ENCODE data around the gene HOXA9.

Gene HOXA9

DNA sequence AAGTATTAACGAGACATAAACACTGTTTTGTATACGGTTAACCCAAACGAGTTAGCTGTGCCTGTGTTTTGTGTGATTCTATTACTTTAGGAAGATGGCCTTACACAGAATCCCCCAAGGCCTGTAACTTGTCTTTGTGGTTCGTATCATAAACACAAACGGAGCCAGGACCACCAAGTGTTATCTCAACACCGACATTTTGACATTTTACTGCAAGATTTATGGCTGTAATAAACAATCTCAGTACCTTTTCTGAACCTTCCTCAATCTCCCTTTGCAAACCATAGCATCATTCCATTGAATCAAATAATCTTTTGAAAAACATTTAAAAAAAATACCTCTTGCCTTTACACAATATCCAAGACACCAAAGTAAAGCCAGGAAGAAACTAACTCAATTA, 32.4 kb downstream of the HOXA9 start:
- no peak overlapping the region for H3K27ac Mint-ChIP-seq
- H3K9me3 Mint-ChIP-seq = no peaks in the 10 kb centered on the region
- peaks cover 1% of the 10 kb centered on the region for H3K36me3 Mint-ChIP-seq (ENCODE audit: low read depth)
- H3K27me3 Mint-ChIP-seq (ENCODE audit: low read depth) = peaks cover 65% of the 10 kb centered on the region
- peaks cover 28% of the 10 kb centered on the region for H3K4me1 Mint-ChIP-seq (ENCODE audit: low read depth)
- H3K4me3 Mint-ChIP-seq = no peak overlapping the region

- H3K27me3 Mint-ChIP-seq (ENCODE audit: low read depth) = peaks cover 66% of the 10 kb centered on the region
Observed at GRCh38 chr7:27132214-27132613, 33.1 kb downstream of the HOXA9 start.

DNA sequence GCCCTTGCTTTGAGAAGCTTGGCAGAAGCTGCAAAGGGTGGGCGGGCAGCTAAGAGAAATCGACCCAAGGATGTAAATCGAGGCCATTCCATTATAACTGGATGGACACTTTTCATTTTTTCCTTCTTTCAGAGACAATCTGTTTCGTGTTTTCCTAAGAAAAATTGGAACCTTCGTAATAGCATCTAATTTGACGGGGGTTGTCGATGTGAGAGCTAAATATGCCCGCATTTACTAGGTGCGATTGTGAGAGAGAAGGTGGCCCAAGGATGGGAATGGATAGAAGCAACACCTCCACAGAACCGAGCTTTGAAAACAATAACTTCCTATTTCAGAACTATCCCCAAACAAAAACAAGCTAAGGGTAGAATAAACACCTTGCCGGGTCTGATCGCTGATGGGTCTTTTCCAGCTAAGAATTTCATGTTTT, 33.9 kb downstream of the HOXA9 start:
- Mint-ChIP-seq H3K9me3 (no peaks in the 10 kb centered on the region), H3K27me3 (ENCODE audit: low read depth) (peaks cover 71% of the 10 kb centered on the region), H3K4me3 (peak overlapping the region; percentile 40), H3K4me1 (ENCODE audit: low read depth) (peaks cover 27% of the 10 kb centered on the region), H3K36me3 (ENCODE audit: low read depth) (peaks cover 1% of the 10 kb centered on the region), H3K27ac (no peak overlapping the region)

More at GRCh38 chr7:27132214-27132613, 33.1 kb downstream of the HOXA9 start:
- no peak overlapping the region for H3K4me3 Mint-ChIP-seq
- H3K36me3 Mint-ChIP-seq (ENCODE audit: low read depth) = peaks cover 1% of the 10 kb centered on the region
- H3K27ac Mint-ChIP-seq = no peak overlapping the region
- H3K9me3 Mint-ChIP-seq = no peaks in the 10 kb centered on the region
- peaks cover 27% of the 10 kb centered on the region for H3K4me1 Mint-ChIP-seq (ENCODE audit: low read depth)

GRCh38 chr7:27130540-27131389, 34.6 kb downstream of the HOXA9 start, which contains the start of gene HOXA4:
Gene HOXA4 (minus strand): TSS chr7:27130757. CDS start chr7:27130733, 24 bp downstream.
- no peaks in the 10 kb centered on the region for H3K9me3 Mint-ChIP-seq
- H3K36me3 Mint-ChIP-seq (ENCODE audit: low read depth) = peaks cover 1% of the 10 kb centered on the region
- peak within 1 kb of the TSS; percentile 67 for H3K4me3 Mint-ChIP-seq
- H3K27me3 Mint-ChIP-seq (ENCODE audit: low read depth) = peaks cover 69% of the 10 kb centered on the region
- H3K27ac Mint-ChIP-seq = no peak within 1 kb of the TSS
- H3K4me1 Mint-ChIP-seq (ENCODE audit: low read depth) = peaks cover 22% of the 10 kb centered on the region

DNA sequence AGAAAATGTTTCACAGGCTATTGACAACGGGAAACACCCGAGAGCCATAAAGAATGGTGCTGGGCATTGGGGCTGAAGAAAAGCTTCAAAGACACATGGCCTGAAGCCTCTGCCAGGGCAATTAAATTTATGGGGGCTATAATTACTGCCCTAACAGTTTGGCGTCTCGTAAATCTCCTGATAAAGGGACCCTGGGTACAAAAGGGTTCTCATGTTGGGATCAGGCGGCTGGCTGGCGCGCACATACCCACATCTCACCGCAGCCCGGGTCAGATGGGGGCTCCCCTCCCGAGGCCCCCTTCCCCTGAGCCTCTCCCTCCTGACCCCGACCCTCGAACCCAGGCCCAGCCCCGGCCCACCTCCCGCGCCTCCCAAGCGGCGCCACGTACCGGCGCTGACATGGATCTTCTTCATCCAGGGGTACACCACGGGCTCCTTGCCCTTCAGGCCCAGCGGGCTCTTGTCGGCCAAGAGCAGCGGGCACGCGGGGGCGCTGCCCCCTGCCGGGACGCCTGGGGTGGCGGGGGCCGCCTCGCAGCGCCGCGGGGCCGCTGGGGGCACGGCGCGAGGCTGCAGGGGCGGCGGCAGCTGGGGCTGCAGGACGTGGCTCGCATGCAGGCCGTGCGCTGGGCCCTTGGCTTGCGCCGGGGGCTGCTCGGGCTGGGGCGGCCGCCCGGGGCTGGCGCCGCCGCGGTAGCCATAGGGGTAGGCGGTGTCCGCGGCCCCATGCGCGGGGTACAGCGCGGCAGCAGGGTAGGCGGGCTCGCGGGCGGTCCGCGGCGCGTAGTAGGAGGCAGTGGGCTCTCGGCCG, 35.4 kb downstream of the HOXA9 start:
- Mint-ChIP-seq H3K36me3 (ENCODE audit: low read depth) (peaks cover 1% of the 10 kb centered on the region), H3K4me3 (no peak overlapping the region), H3K27me3 (ENCODE audit: low read depth) (peaks cover 68% of the 10 kb centered on the region), H3K9me3 (no peaks in the 10 kb centered on the region), H3K4me1 (ENCODE audit: low read depth) (peaks cover 17% of the 10 kb centered on the region), H3K27ac (no peak overlapping the region)

GRCh38 chr7:27128776-27129728, 36.3 kb downstream of the HOXA9 start:
- H3K4me3 Mint-ChIP-seq = peak overlapping the region; percentile 50
- no peak overlapping the region for H3K27ac Mint-ChIP-seq

DNA sequence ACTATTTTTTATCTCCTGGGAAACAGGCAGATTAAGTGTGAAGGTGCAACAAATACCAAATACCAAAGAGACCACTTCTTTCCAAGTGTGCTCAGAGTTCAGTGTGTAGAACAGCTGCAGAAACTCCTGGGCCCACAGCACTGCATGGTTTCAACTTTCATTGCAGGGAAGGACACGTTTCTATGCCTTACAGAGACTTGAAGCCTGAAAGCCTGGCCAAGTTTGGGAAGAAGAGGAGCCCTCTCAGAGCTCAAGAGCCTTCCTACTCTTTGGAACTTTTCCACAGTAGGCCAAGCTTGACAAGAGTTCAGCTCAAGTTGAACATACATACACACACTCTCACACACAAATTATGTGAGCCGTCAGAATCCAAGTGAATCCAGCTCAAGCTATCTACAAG, 37.3 kb downstream of the HOXA9 start:
- H3K36me3 Mint-ChIP-seq (ENCODE audit: low read depth) = peaks cover 1% of the 10 kb centered on the region
- H3K9me3 Mint-ChIP-seq = no peaks in the 10 kb centered on the region
- H3K4me1 Mint-ChIP-seq (ENCODE audit: low read depth) = no peaks in the 10 kb centered on the region
- H3K4me3 Mint-ChIP-seq = no peak overlapping the region
- peaks cover 53% of the 10 kb centered on the region for H3K27me3 Mint-ChIP-seq (ENCODE audit: low read depth)
- H3K27ac Mint-ChIP-seq = no peak overlapping the region

More at GRCh38 chr7:27128776-27129728, 36.3 kb downstream of the HOXA9 start:
- Mint-ChIP-seq H3K36me3 (ENCODE audit: low read depth) (peaks cover 1% of the 10 kb centered on the region), H3K27me3 (ENCODE audit: low read depth) (peaks cover 60% of the 10 kb centered on the region), H3K9me3 (no peaks in the 10 kb centered on the region), H3K4me1 (ENCODE audit: low read depth) (peaks cover 8% of the 10 kb centered on the region)

- Mint-ChIP-seq H3K27me3 (ENCODE audit: low read depth) (peaks cover 48% of the 10 kb centered on the region), H3K9me3 (no peaks in the 10 kb centered on the region), H3K36me3 (ENCODE audit: low read depth) (no peaks in the 10 kb centered on the region), H3K27ac (no peak overlapping the region), H3K4me3 (no peak overlapping the region), H3K4me1 (ENCODE audit: low read depth) (no peaks in the 10 kb centered on the region)
Observed at GRCh38 chr7:27126596-27127327, 38.6 kb downstream of the HOXA9 start.

DNA sequence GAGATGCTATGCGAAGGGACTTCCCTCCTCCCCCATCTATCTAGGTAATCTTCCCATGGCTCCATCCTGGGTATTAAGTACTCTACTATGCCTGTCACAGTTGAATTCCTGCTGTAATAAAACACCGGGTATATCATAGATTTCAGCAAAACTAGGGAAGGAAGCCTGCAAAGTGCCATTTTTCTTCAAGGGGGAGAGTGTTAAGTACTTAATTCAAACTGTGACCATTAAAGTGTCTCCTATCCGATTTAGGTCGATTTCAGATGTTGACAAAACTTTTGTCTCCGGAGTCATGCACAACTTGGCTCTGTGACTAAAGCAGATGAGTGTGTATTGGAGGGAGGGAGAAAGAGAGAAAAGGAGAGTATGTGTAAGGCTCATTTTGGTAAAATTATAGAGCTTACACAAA, 39.3 kb downstream of the HOXA9 start:
- Mint-ChIP-seq H3K27me3 (ENCODE audit: low read depth) (peaks cover 43% of the 10 kb centered on the region), H3K27ac (no peak overlapping the region), H3K4me3 (no peak overlapping the region), H3K9me3 (no peaks in the 10 kb centered on the region), H3K36me3 (ENCODE audit: low read depth) (no peaks in the 10 kb centered on the region), H3K4me1 (ENCODE audit: low read depth) (no peaks in the 10 kb centered on the region)

DNA sequence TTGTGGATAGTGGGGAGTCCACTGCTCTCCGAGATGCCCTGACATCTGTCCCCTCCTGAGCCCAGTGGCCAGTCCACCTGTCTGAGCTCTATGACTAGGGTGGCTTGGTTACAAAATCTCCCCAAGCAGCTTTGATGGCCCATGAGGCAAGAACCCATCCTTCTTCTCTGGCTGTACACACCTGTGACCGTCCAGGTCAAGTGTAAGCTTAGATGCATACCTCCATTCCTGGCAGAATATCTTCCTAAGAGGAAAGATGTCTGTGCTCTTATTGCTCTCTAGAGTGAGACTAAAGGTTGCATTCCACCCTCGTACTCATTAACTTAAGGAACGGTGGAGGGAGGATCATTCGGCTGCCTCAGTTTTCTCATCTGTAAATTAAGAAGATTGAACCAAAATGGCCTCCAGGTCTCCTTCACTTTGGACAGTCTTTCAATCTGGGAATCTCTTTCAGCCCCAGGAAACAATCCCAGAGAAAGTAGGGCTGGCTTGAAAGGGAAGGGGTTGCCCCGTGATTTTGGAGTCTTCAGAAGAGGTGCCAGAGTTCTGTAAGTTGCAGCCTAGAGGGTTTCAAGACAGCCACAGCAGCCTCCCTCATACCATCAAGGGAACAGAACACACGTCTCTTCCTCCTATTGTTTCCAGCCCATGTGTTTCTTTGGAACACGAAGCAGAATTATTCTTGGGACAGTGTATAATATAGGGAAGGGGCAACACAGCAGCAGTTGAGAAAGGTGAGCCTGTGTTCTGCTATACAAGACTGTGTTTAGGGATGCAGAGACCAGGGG, 40.2 kb downstream of the HOXA9 start:
- Mint-ChIP-seq H3K9me3 (no peaks in the 10 kb centered on the region), H3K36me3 (ENCODE audit: low read depth) (no peaks in the 10 kb centered on the region), H3K4me3 (no peak overlapping the region), H3K27me3 (ENCODE audit: low read depth) (peaks cover 43% of the 10 kb centered on the region), H3K4me1 (ENCODE audit: low read depth) (no peaks in the 10 kb centered on the region), H3K27ac (no peak overlapping the region)

GRCh38 chr7:27124096-27124901, 41.0 kb downstream of the HOXA9 start:
- H3K27me3 Mint-ChIP-seq (ENCODE audit: low read depth) = peaks cover 43% of the 10 kb centered on the region
- H3K27ac Mint-ChIP-seq = no peak overlapping the region
- H3K4me3 Mint-ChIP-seq = no peak overlapping the region
- H3K9me3 Mint-ChIP-seq = no peaks in the 10 kb centered on the region
- H3K4me1 Mint-ChIP-seq (ENCODE audit: low read depth) = no peaks in the 10 kb centered on the region
- H3K36me3 Mint-ChIP-seq (ENCODE audit: low read depth) = no peaks in the 10 kb centered on the region

DNA sequence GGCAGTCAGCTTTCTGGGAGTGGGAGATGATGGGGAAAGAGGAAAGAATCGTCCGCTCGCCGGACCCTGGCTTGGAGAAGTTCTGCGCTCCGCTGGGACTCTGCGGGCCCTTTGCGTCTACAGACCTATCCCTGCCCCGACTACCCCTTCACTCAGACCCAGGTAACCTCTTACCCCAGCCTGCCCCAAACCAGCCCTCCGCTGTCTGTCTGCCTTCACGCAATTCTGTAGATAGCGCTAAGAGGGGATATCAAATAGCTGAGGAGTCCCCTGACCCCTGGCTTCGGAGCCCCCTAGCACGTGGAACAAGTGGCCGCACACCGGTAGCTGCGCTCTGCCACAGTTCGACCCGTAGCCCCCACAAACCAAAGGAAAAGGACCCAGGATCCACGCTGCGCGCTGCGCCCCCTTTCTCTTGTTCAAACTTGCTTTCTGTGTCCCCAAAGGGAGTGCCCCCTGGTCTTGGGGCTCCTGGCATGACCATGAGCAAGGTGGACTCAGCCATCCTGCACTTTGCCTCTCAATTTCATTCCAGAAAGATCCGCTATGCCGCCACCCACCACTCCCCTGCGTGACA, 41.8 kb downstream of the HOXA9 start:
- peaks cover 40% of the 10 kb centered on the region for H3K27me3 Mint-ChIP-seq (ENCODE audit: low read depth)
- H3K9me3 Mint-ChIP-seq = no peaks in the 10 kb centered on the region
- no peak overlapping the region for H3K4me3 Mint-ChIP-seq
- H3K27ac Mint-ChIP-seq = no peak overlapping the region
- no peaks in the 10 kb centered on the region for H3K4me1 Mint-ChIP-seq (ENCODE audit: low read depth)
- no peaks in the 10 kb centered on the region for H3K36me3 Mint-ChIP-seq (ENCODE audit: low read depth)
